HS-27A (cell line): ENCODE measurements around the gene LRMDA.
A peak's percentile ranks its signal among the peaks of the same experiment; 100 is the strongest.

ENCODE experiments used
- DNase-seq: peaks from one replicate; pipeline ENCODE4 v3.0.0-alpha.2; 2012; ENCODE audit warnings: low read depth, missing footprints

Gene LRMDA

DNA sequence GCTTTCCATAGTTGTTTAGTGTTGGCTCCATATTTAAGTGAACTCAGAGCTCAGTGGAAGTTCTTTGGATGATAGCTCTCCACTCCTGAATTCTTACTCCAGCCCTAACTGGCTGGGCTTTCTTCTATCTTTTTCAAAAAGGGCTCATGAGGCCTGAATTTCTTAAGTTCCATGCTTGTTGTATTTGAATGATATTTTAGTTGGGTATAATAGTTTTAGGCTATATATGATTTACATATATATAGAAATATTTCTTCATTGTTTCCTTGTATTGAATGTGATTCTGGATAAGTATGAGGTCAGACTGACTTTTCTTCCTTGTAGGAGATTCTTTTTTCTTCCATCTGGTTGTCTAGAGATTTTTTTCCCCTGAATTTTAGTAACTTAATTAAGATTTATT, 843.5 kb downstream of the LRMDA start:
- no peak for DNase-seq

DNA sequence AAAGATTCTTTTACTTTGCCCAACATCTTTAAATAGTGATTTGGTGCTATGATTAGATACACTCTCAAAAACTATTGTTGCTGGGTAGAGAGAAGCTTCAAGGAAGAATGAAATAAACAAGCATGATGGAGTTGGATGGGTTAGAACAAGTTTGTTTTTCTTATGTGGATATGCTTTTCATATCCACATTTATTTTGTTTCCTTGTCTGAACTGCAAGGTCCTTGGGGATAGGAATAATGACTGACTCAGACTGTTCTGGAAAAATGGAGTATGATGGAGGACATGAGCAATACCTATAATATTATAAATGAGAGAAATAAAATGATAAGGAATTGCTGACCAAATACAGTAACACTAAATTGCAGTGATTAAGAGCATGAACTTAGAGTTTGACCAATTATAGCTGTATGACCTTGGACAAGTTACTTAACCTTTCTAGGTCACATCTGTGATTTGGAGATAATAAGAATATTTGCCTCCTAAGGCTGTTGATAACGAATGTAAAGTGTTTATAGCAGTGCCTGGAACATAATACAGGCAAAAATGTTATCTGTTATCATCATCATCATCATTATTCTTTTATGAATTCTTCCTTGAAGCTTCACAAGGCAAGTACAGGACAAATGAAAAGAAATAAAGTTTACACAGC, 847.5 kb downstream of the LRMDA start:
- no peak for DNase-seq

DNA sequence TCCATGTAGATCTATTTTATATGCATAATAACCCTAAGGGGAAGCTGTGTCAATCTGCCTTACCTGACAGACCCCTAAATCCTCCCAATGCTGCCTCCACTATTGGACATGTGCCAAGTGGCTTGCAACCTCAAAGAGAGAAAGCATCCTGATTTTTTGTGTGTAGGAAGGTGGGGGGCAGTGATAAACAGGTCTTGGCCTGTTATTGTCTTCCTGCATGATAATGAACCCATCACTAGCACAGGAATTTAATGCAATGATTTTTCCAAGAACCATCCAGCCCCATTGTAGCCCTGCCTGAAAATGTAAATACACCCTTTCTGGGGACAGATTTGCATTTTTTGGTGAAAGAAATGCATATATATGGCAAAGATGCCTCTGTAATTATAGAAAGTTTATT, 850.2 kb downstream of the LRMDA start:
- DNase-seq, result no peak

DNA sequence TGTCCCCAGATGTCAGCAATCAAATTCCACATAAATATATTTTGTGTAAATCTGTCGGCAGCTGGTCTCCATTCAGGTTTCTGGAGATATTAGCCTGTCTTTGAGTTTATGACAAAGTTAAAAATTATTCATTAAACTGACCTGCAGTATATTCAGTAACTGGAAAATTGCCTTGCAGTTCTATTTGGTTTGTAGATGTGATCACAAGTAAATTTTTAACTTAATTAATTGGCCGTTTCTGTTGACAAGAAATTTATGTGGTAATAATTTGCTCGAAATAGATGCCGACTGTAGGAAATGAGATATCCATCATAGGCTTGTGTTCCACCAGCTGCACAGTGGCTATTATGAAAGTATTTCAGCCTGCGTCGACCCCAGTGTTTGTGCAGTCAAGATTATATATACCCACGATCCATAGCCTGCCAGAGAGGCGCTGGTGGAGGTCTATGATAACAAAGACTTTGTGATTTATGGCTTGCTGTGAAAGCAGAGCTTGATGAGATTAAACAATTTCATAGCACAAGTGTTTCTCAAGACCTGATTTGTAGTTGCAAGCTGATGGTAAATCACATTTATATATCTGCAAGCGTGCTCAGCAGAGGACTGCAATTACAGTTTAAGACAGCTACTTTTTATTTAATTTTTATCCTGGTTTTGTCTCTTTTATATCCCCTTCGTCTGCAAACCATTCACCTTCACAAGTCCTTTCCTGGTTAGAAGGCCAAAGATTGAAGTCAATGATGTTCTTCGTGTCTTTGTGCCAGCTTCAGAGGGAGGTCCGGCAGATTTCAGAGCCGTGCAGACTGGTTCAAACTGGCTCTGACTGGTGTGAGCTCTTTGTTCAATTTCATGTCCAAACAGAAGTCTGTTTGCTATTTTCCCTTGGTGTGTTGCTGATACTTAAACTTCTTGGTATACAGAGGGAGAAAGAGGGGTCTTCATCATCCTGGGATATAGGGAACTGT, 850.9 kb downstream of the LRMDA start:
- no peak for DNase-seq

DNA sequence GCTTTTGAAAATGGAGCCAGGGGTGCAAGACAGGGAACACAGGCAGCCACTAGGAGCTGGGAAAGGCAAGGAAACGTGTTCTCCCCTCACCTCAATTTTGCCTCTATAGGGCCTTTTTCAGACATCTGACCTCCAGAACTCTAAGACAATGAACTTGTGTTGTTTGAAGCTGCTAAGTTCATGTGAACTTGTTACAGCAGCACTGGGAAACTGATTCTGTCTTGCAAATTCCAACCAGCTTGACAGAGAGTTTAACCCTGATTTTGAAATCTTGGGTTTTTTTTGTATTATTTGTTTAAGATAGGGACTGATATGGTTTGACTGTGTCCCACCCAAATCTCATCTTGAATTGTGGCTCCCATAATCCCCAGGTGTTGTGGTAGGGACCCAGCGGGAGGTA, 852.9 kb downstream of the LRMDA start:
- no peak for DNase-seq

DNA sequence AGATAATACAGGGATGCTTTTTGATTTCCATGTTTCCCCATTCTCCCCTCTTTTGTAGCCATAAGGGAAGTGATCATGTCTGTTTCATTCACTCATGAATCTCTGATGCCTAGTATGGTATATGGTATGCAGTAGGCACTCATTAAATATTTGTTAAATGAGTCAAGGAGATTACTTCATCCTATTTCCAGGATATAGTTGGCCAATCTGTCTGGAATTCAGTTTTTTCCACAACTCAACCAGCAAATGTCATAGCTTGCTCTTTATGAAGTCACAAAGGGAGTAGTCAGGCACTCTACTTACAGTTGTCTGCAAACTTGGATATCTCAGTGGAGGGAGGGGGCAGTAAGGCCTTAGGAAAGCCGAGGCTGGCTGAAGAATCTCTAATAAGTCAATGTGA, 853.6 kb downstream of the LRMDA start:
- peak; percentile 34 for DNase-seq

DNA sequence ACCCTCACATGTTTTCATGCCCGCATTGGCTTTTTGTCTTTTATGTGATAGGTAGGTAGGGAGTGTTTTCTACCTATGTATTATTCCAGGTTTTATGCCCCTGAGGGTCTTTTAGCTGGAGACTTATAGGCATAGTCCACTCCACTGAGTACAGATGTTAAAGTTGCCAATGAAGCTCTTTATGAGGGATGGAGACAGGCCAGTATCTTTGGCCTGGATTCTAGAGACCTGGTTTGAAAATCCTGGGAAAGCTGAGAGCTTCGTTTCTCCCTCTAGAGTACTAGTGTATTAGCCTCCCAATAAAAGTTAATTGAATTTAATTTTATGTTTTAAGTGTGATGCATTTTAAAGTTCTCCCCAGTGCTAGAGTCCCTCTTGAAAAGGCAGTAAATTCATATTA, 854.1 kb downstream of the LRMDA start:
- DNase-seq, result no peak

DNA sequence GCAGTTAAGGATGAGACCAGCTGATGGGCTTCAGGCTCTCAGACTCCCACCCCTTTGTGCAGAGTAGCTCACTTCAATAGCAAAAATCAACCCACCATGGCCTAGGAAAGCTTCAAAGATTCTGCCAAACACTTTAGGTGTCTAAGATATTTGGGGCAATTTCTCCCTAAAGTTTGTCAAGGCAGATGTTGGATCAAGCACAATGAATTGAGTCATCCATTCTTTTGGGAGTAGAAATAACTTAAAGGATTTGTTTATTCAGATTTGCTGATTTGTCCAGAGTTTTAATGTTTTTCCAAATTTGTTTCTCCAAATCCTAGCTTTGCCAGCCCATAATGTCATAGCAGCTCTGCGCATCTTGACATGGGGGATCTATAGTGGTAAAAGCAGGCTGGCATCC, 855.1 kb downstream of the LRMDA start:
- DNase-seq, result no peak

DNA sequence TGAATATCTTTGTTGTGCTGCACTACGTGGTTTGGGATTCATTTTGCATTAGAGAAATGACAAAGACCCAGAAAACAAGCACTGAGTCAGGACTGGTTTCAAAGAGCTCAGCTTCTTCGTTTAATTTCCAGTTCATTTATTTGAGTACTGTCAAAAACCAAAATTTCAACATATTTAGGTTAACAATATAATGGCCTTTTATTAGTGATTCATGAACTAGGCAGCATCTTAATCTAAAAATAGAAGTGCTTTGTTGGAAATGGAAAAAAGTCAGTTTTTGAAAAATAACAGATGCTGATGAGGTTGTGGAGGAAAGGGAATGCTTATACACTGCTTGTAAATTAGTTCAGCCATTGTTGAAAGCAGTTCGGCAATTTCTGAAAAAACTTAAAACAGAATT, 856.4 kb downstream of the LRMDA start:
- no peak for DNase-seq

DNA sequence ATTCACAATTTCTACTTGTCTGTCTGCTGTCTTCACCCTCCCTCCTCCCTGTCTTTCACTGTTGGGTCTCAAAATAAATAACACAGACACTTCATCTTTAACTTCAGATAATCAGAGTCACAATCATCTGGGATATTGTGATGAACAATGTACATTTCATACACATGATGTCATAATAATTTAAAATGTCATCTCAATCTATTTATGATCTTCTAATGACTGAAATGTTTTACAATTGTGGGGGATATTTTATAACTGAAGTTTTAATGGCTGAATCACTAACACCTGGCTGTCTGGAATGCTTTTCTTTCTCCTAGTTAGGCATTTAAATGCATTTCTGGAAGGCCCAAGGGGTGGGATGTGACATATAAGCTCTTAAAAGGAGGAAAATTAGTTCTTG, 859.8 kb downstream of the LRMDA start:
- DNase-seq, result no peak

DNA sequence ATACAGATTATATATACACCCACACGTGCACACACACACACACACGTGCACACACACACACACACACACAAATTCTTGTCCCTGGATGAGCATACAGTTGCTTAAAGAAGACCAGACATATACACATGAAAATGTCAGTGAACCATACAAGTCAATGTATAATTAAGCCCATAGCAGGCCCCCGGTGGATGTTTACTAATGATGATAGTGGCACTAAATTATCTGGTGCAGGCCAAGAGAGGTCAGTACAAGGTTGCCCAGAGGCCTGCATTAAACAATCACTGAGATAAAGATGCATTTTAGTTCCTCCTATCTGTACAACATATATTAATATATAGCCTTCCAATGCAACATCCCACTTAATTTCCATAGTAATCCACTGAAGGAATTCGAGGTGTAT, 860.5 kb downstream of the LRMDA start:
- no peak for DNase-seq

DNA sequence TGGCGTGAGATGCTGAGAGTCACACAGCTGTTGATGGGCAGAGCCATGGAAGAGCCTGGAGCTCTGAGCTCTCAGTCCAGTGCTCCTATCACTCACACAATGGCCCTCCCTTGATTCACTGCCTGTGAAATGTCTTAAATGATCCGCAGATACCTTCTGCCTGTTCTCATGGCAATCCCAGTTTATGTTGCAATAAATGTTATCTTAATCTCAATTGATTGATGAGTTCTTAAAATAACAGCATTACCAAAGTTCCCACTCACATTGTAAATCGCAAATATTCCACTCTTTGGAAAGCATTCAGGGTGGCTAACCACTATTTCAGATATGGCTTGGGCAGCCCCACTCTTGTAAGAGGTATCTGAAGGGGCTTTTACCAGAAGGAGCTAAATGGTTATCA, 865.5 kb downstream of the LRMDA start:
- DNase-seq, result no peak

DNA sequence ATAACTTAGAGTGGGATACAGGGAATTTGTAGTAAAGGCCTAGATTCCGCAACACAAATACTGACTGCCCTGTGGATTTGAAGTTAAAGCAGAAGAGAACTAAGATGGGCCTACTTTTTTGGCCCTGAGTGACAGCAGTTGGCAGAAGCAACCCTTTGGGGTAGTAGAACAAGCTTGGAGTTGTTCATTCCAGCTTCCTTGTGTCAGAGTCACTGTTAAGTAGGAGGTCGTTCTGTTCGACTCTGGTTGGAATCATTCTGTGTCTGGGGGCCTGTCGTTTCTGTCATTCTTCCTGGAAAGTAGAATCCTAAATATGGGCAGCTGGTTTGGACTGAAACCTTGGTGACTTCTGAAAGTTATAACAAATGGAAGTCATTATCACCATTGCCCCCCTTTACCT, 865.9 kb downstream of the LRMDA start:
- DNase-seq, result no peak

DNA sequence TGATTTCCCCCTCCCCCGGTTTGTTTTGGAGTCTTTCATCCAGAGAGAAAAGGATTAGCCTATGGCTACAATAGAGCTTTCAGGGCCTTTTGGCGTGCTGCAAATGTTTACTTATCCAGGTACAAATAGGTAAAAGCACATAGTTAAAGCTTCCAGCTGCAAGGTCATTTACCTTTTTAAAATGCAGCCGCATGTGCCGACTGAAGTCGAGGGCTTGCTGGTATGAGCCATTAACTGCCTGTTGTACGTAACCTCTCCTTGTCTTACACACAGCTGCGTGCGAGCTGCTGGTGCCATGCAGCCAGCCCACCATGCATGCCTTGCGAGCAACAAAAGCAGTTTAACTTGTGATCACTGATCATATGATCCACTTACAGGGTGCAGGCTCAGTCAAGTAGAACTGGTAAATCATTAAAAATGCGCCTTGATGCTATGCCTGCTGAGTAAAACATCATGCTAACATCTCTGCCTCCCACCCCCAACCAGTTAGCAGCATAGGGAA, 866.4 kb downstream of the LRMDA start:
- no peak for DNase-seq

DNA sequence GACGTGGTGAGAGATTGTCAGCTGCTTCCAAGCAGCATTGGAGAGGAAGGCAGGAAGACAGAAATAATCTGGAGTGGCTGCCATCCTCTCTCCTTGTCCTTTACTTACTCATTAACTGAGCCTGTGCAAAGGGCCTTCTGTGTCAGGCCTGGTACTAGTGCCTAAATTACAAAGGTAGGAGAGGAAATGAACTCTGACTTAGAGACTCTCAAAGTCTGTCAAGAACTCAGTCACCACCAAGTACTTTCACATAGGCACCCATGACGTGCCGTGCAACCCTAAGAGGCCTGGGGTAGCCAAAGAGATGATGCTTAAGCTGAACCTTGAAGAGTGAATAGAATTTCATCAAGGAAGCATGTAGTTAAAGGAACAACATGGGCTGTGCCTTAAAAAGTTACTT, 866.9 kb downstream of the LRMDA start:
- no peak for DNase-seq

DNA sequence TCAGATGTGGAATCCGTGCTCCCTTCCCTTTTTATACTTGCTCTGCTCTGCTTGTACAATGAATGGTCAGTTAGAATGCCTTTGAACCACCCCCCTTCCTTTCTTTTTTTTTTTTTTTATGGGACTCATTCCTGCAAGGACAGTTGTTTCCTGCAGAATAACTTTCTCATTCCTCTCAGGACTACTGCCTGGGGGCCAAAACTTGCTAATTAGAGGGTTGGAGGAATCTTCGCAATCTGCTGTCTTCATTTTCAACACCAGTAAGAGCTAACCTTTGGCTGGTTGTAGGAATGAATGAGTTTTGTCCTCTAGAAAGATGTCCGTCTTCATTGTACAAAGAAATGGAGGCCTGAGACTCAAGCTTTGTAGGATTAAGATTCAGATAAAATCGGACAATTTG, 868.1 kb downstream of the LRMDA start:
- DNase-seq, result no peak

DNA sequence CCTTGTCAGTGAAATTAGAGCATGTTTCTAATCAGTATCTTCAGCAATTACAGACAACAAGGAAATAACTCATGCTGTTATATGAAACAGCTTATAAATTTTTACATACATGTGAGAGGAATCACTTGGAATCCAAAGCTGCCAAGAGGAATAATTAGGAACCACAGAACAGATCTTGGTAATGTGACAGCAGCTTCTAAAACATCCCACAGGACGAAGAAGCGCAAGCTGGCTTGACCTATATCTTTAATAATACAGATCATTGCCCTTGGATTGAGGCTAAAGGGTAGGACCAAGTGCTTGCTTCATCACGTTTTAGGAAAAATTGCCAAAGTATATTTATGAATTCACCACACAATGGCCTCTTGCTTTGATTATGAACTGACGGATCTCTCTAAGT, 869.8 kb downstream of the LRMDA start:
- DNase-seq, result no peak

DNA sequence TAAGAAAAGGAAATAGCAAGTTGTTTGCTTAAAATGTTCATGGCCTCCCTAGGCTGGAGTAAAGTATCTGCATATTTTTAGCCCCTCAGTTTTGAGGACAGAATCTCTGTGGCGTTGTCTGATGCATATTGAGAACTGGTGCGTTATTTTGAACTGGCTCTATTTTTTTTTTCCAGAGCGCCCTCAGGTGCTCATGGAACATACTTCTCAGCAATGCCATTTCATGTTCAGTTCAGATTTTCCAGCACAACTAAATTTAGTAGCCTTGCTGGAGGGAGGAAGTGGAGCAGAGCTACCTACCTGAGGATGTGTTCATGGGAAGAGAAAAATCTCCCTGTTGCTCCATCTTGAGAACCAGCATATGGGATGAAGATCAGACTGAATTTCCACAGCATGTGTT, 870.5 kb downstream of the LRMDA start:
- DNase-seq, result no peak

DNA sequence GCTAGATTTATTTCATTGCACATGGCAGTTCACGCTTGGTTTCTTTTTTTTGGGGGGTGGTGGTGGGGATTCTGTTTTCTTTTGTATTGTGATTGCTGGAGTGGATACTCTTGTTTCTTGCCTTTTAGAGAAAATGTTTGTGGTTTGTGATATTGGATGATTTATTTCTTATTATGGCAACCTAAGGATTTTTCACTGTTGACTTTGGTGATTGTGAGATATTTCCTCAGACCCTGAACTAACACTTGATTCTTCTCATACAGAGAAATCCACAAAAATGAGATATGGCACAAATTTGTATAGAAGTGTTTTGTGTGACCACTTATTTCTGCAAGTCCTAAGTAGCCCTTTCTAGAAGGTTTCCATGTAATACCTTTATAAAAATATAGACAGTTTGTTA, 871.1 kb downstream of the LRMDA start:
- no peak for DNase-seq

DNA sequence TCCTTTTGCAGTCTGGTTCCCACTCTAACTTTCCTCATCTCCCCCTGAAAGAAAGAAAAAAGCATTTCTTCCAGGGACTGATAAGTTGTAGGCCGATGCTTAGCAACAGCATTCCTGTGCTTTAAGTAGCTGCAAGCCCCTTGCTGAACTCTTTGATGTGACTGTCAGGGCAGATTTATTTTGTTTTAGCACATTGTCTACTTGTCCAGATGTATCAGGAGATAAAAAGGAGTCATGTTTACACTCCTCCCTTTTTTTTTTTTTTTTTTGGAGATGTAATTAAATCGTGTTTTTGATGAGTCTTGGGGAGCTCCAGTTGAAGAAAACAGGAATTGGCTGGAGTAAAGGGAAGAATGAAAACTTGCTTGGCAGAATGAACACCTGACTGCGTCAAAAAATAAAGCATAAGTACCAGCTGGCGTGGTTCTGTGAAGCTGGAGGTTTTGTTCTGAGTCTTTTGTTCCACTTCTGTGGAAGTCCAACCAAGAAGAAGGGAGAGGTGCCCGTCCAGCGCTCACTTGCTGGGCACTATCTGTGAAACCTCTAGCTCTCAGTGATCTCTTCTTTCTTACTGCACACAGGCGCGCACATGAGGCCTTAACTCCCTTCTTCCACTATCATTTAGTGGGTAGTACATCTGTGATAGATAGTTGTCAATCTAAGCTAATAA, 871.7 kb downstream of the LRMDA start:
- no peak for DNase-seq

DNA sequence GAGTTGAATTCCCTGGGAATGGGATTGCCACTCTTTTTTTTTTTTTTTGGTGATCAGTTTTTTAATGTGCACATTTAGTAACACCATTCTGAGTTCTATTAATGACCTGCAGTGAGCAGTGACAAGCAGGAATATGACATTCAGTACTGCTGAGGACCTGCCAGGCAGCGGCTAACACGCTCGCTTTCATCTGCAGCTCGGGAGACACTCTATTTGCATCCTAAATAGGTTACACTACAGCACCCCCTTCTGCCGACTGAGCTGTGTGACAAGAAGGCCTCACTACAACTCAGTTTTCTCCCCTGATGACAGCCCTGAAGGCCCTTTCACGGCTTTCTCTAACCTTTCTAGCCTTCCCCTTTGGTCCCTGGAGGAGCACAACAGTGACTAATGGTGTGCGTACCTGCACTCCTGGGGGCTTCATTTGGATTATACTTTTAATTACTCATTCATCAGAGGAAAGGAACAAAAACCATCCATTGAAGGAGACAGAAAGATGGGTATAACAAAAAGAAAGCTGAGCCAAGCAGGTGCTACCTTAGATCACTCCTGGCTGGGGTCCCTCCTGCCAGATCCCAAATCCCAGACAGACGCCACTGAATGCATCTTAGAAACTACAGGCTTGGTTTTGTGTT, 872.4 kb downstream of the LRMDA start:
- DNase-seq, result no peak

DNA sequence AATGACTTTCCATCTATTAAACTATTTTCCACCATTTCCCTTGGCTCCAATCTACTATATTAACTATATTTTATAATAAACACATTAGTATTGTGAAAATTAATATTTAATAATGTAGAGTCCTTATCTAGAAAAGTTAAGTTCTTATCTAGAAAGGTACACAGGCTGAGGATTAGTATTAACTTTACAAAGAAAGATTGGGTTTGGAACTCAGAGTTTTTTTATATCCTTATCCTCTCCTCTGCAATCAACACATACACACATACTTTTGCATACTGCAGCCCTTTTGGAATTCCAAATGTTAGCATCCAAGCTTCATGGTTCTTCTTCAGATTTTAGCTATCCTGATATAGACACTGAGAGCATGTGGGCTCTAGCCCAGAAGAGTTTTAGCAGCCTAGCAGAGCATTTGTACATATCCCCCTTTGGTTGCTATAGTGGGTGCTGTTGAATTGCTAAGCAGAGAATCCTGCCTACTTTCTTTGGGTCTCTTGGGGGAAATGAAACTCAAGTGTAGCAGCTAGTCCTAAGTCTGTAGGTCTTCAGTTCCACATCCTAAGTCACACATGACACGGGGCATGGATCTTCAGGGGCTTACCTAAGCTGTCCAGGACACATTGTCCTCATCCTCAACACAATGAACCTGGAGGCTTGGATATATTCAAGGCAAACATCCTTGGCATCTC, 874.6 kb downstream of the LRMDA start:
- DNase-seq, result no peak
